Fibroblast of peridontal ligament (primary cell): ENCODE results near the gene RPAP2.
"Not testable (repeated sequence)": the region's sequence is repeated elsewhere in the genome, so short reads cannot be mapped to it uniquely, and the experiment has no call there.

ENCODE experiments used
- DNase-seq: peaks from one replicate; pipeline ENCODE4 v3.0.0-alpha.2; 2010; ENCODE audit errors: extremely low read depth

RPAP2 gene

DNA sequence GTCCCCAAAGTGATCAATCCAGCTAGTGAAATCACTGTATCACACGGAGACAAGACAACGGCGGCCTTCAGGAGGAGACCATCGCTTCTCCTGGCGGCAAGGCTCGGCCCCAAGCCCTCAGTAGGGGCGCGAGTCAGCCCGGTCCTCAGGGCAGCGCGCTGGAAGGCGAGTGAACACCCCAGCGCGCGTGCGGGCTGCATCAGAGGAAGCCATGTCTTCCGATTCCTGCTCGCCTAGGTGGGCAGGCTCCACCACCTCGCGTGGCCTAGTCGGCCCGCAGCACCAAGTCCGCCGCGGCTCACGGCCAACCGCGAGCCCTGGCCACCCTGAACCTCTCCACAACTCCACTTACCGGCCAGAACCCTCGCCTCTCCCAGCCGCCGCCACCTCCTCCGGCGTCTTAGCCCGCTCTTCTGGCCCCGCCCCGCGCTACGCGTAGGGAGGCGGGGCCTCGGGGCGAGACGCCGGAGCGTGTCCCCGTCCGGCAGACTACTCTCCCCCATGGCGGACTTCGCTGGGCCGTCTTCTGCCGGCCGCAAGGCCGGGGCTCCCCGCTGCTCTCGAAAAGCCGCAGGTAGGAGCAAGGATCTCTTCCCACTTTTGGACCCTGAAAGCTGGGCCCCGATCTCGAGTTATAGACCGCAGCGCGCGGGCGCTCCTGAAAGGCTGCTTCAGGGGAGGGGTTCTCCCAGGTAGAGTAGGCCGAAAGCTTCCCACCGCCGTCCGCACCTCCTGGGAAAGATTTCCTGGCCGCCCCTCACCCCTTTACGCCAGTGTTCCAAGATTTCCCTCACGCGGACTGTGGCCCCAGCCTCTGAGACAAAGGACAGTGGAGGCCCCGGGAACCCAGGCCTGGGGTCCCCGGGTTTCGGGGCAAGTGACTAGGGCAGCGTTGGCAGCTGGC is at the start of gene RPAP2, which contains the start of gene GLMN:
Gene RPAP2 (plus strand): TSS at position 487 of the 904 bp plus-strand sequence. CDS start 15 bp downstream, at position 502.
Gene GLMN (minus strand): TSS at position 415 of the 904 bp plus-strand sequence. CDS start 988 bp downstream, outside the sequence.
- DNase-seq = peak; percentile 73

GRCh38 chr1:92254714-92255113 is 44.1 kb upstream of the RPAP2 start:
- not testable (repeated sequence) for DNase-seq

- DNase-seq = no peak
Observed at GRCh38 chr1:92259350-92259749, 39.5 kb upstream of the RPAP2 start.

DNA sequence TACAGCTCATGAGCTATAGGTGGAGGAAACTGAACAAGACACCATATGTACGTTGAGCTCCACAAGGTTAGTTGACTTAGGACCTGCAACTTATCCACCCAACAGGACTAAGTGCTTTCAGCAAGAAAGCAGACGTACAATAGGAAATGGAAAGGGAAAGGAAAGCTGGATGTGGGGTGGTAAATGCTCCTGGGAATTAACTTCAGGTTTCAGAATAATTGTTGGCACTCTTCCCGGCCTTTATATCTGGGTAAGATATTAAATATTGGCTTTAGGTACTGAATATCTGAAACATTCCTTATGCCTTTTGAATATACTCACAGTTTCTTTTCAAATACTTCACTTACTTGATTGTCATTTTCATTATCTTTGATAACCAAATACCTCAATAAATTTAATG is 36.3 kb upstream of the RPAP2 start:
- DNase-seq = no peak

- no peak for DNase-seq
Observed at GRCh38 chr1:92273039-92273438, 25.8 kb upstream of the RPAP2 start.

- DNase-seq = peak; percentile 12
Observed at GRCh38 chr1:92274939-92275338, 23.9 kb upstream of the RPAP2 start.

- no peak for DNase-seq
Observed at GRCh38 chr1:92276082-92276481, 22.8 kb upstream of the RPAP2 start.

GRCh38 chr1:92277105-92277723 is 21.6 kb upstream of the RPAP2 start:
- peak; percentile 70 for DNase-seq

- not testable (repeated sequence) for DNase-seq
Observed at GRCh38 chr1:92279781-92280180, 19.1 kb upstream of the RPAP2 start.

- DNase-seq = not testable (repeated sequence)
Observed at GRCh38 chr1:92281411-92281810, 17.4 kb upstream of the RPAP2 start.

GRCh38 chr1:92291372-92291999 is 7.4 kb upstream of the RPAP2 start:
- peak; percentile 87 for DNase-seq

DNA sequence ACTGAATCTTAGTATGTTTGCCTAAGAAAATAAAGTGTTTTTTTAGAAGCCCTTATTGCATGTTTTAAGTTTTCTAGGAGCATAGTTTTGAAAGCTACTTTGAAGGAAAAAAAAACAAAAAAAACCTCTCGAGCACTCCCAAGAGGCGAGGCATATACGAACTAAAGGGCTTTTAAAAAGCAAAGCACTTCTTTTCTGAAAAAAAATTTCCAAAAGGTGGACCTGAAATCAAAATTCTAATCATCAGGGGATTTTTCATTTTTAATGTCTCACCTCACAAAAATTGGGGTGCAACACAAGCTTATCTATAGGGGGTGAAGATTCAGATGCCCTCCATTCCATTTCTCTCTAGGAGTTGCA is 666 bp upstream of the RPAP2 start:
- DNase-seq = peak; percentile 31

DNA sequence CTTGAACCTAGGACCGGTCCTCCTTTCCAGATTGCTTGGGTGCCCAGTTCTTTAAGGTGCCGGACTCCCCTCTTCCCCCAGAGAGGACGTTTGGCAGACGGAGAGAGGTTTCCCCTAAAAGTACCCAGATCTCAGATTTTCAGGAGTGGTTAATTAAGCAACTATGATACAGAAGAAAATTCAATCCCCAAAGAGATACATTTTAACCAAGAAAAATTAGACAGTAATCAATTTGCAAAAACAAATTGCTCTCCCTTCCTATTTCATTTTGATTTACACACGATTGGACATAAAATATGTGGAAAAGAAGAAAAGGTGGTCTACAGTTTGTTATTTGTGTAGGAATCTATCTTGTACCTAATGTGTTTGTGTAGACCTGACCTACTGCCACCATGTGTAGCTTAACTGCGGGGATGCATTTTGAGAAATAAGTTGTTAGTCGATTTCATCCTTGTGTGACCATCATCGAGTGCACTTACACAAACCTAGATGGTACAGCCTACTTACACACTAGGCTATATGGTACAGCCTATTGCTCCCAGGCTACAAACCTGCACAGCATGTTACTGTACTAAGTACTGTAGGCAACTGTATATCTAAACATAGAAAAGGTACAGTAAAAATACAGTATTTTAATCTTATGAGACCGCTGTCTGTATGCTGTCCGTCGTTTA is 755 bp downstream of the RPAP2 start:
- peak; percentile 18 for DNase-seq

- no peak for DNase-seq
Observed at GRCh38 chr1:92301021-92301420, 2.2 kb downstream of the RPAP2 start.

- no peak for DNase-seq
Observed at GRCh38 chr1:92306020-92306419, 7.2 kb downstream of the RPAP2 start.

- DNase-seq = no peak
Observed at GRCh38 chr1:92307980-92308379, 9.1 kb downstream of the RPAP2 start.

DNA sequence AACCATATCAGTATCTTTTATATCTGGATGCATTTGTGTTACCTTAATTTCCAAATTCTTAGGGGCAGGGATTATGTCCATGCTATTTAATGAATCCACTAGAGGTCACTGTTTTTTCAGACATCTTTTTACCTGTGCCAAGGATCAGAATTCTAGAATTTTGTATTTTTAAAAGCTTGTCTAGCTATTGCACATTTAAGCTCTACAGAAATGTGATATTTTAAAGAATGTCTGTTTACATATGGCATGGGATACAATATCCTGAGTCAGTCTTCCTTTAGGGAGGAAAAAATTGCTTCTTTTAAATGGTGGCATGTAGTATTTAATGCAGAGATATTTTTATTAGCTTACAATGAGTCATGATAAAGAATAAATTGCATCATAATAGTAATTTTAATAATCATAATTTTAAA is 11.3 kb downstream of the RPAP2 start:
- peak; percentile 57 for DNase-seq

DNA sequence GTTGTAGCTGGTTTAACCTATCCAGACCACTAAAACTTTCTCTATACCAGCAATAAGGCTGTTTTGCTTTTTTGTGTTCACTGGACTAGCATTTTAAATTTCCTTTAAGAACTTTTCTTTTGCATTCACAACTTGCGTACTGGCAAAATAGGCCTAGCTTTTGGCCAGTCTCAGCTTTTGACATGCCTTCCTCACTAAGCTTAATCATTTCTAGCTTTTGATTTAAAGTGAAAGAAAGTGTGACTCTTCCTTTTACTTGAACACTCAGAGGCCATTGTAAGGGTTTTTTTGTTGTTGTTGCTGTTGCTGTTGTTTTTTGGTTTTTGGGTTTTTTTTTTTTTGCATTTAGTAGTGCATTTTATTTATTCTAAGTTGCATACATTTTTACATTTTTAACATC is 15.2 kb downstream of the RPAP2 start:
- DNase-seq = no peak

DNA sequence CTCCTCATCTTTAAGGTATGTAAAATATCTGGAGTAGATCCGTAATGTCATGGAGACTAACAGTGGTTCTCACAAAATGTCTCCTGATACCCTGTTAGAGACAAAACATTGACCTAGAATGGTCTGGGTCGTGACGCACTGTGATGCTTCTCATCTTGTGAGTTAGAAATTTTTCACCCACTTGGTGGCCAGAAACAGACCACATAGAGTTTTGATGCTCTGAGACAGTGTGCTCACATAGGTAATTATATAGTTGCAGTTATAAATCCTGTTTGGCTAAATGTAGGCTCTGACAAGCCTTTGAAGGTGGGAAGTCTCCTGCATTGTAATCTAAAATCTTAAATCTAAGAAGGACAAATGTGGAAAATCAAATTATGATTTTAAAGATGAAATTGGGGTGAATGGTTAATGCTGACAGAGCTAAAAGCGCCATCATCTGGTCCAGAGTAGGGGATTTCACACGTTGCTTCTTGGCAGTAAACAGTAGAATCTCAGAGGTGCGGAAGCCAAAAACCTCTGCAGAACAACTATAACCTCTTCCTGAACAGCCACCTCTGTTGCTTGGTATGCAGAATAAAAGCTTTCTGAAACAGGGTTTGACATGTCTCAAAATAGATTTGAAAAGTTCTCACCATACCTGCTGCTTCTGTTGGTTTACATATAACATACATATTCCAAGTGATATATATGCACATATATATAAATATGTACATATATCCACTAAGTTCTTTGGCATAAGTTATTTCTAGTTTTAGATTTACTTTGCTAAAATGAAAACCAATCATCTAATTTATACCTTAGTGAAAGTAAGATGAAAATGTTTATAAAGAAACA is 17.1 kb downstream of the RPAP2 start:
- DNase-seq = no peak

- DNase-seq = no peak
Observed at GRCh38 chr1:92317836-92318493, 19.1 kb downstream of the RPAP2 start.
